ENCODE measurements around the gene RSRP1.
A peak's percentile ranks its signal among the peaks of the same experiment; 100 is the strongest.
"Not testable (repeated sequence)": the region's sequence is repeated elsewhere in the genome, so short reads cannot be mapped to it uniquely, and the experiment has no call there.

Gene RSRP1

DNA sequence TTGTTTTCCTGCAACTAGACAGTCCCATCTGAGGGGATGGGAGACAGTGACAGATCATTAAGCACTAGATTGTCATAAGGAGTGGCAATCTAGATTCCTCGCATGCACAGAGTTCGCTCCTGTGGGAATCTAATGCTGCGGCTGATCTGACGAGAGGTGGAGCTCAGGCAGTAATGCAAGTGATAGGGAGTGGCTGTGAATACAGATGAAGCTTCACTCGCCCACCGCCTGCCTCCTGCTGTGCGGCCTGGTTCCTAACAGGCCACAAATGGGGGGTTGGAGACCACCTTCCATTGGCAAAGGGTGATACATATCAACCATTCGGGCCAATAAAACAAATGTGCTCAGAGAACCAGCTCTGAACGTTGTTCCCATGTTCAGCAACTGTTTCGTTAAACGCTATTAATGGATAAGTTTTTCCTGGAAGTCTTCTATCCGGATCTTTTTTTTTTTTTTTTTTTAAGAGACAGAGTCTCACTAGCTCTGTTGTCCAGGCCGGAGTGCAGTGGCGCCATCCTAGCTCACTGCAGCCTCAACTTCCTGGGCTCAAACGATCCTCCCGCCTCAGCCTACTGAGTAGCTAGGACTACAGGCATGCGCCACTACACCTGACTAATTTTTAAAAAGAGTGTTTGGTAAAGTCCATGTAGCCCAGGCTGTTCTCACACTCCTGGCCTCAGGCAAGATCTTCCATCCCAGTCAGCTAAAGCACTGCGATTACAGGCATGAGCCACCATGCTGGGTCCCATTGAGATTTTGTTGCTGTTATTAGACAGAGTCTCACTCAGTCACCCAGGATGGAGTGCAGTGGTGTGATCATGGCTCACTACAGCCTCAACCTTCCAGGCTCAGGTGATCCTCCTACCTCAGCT lies 8.7 kb upstream of the RSRP1 start:
- FAIRE-seq = no peak

DNA sequence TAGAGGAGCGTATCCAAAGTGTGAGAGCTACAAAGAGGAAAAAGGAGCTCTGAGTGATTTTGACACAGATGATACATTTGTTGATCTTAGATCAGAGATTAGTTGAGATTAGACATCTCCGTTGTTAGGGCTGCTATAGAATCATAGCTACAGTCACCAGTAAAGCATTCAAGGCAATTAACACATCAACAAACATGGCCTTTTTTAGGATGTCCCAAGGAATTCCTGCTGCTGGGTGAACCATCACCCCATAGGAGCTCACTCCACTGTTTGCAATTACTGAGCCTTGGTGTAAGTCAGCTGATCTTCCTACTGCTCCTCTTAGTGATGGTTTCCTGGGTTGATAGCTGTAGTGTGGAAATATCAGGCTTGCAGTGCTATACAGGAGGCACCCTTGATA lies 6.7 kb upstream of the RSRP1 start:
- FAIRE-seq = no peak

DNA sequence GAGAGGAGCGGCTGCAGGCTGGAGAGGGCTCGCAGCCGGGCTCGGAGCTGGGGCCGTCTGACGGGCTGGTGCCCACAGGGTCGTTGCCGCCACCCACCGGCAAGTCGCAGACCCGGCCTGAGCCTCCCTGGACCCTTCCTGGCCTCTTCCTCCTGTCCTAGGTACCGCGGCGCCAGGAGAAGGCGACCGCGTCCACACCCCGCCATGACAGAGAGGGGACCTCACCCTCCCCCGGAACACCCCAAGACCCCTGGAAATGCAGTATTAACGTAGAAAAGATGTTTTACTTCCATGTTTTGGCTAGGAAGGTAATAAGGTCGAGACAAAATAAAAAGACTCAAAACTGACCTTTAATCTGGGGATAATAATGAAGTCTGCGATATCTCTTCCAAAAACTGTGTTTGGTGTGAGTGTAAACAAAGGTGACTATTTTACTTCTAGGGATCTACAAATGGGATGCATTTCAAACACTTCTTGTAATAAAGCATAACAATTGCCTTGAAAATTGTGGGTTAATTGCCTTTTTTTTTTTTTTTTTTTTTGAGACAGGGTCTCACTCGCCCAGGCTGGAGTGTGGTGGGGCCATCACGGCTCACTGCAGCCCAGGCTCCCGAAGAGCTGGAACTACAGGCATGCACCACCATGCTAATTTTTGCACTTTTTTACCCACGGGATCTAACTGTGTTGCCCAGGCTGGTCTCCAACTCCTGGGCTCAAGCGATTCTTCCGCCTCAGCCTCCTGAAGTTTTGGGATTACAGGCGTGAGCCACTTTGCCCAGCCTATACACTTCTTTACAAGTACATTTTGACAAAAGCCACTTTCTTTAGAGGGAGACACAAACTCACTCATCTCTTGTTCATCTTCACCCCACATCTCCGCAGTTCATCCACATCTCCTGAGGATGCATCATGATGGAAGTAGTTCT lies 838 bp upstream of the RSRP1 start:
- FAIRE-seq = no peak

DNA sequence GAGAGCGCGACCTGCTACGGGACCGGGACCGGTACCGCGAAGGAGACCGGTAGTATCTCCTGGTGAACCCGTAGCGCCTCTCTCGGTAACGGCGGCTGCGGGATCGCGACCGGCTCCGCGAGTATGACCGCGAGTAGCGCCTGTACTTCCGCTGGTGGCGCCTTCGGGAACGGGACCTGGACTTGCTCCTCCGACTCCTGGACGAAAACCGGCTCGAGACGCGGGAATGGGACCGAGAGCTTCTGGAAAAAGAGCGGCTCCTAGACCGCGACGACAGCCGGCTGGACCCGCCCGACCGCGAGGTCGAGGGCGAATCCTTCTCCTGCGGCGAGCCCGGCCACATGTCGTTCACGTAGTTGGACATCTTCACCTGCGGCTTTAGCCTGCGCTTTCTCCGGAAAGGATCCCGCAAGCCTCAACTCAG lies 642 bp downstream of the RSRP1 start:
- no peak for FAIRE-seq

DNA sequence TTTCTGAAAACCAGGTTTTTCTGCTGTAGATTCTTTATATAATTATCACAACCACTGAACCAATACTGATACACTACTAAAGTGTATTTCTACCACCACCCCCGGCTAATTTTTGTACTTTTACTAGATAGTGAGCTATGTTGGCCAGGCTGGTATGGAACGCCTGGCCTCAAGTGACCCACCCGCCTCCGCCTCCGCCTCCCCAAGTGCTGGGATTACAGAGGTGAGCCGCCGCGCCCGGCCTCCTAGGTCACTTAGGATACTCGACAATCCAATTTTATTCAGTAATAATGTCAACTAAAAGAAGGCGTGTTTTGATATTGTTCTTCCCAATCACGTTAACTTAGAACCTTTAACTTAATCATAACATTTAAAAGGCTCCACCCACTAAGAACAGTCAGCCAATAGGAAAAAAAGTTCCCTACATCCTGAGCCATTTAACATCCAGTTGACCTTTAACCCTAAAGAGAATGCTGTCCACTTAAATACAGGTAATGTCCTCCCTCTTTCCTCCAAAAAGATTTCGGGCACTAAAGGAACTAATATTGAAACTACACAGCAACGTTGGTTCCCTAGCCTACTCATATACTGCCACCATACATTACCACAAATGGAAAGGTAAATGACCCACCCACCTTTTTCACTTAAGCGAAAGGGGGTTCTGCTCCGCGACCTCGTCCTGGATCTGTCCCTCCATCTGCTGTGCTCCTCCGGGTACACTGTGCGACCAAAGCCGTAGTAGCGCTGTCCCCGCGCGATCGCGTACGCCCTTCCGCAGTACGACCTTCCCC lies 1.2 kb downstream of the RSRP1 start:
- no peak for FAIRE-seq

DNA sequence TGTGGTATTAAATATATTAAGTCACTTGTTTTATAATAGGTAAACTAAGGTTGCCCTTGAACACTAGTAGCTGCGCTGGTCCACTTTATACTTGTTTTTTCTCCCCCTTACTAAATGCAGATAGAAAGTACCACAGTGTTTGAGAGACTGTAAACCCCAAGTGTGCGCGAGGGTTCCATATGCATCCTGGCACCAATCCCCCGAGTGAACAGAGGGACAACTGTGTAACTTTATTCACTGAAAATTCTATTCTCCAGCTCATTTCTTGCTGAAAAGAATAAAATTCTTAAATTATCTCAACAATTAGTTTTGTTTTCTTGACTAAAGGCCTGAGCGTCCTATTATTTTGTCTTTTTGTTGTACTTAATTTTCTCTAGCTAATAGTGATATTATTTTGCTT lies 1.9 kb downstream of the RSRP1 start:
- no peak for FAIRE-seq

DNA sequence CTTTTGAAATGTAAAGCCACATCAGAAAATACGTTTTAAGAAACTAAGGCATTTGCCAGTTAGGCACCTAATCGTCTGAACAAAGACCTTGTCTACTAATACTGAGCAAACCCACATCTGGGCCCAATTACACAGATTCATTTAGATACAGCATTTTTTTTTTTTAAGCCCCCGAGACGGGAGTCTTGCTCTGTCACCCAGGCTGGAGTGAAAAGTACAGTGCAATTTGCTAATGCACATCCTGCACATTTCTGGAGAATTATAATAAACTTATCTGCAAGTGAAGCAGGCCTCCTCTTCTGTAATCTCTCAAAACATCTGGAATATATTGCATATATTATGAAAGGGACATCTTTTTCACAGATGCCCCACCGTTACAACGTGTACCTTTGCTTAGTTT lies 3.3 kb downstream of the RSRP1 start:
- FAIRE-seq = no peak

DNA sequence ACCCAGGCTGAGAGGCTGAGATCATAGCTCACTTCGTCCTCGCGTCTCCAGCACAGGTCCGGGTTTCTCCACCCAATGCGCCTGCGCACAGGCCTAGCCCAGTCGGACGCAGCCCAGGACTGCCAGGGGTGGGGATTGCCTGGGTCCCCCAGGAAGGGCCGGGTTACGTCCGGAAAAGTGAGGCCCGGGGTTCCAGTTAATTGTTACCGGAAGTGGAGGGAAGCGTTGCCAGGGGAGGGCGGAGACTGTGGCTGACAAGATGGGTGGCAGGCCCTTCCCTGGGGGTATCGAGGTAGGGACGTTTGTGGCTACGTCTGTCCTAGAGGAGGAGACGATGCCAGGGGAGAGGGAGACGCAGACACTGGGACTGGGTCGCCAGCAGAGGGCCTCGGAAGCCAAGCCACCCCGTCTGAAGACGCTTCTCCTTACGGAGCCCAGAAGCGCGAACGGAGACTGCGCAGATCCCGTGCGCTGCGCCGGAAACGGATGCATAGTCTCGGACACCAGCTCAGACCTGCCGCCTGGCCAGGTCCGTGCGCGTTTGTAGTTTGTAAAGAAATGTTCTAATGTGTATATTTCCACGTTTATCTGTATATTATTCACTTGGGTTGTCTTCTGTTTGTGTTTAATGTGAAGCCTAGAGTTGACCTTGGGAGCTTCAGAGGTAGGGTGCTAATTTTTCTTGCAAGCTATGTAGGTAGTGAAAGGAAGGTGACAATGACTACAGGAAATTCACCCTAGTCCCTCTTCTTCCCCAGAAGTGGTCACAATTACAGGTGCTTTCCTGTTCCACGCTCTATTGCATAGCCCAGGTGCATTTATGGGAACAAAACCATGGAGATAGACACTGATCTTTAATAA lies 7.3 kb downstream of the RSRP1 start:
- FAIRE-seq = no peak

DNA sequence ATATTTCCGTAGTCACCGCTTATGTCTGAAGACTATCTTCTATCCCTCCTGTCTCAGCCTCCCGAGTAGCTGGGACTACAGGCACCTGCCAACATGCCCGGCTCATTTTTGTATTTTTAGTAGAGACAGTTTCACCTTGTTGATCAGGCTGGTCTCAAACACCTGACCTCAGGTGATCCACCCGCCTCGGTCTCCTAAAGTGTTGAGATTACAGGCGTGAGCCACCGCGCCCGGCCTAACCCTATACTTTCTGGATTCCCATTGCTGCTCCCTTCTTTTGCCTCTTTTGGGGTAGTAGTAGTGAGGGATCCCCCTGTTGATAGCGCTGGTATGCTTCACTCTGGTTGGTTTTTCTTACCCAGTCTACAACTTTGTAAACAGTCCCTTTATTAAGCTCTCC lies 9.2 kb downstream of the RSRP1 start:
- FAIRE-seq = no peak

DNA sequence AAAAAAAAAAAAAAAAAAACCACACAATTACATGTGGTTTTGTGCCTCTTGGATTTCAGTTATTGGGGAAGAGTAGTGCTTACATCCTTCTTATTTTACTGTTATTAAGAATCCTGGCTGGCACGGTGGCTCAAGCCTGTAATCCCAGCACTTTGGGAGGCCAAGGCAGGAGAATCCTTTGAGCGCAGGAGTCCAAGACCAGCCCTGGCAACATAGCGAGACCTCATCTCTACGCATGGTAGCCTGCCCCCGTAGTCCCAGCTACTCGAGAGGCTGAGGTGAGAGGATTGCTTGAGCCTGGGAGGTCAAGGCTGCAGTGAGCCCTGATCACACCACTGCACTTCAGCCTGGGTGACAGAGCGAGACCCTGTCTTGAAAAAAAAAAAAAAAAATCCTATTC lies 11.0 kb downstream of the RSRP1 start:
- not testable (repeated sequence) for FAIRE-seq

DNA sequence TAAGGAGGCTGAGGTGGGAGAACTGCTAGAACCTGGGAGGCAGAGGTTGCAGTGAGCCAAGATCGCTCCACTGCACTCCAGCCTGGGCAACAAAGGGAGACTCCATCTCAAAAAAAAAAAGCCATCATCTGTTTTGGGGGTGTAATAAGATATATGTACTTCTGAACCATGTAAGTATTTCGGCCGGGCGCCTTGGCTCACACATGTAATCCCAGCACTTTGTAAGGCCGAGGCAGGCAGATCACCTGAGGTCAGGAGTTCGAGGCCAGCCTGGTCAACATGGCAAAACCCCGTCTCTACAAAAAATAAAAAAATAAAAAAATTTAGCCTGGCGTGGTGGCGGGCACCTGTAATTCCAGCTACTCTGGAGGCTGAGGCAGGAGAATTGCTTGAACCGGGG lies 11.8 kb downstream of the RSRP1 start:
- not testable (repeated sequence) for FAIRE-seq

DNA sequence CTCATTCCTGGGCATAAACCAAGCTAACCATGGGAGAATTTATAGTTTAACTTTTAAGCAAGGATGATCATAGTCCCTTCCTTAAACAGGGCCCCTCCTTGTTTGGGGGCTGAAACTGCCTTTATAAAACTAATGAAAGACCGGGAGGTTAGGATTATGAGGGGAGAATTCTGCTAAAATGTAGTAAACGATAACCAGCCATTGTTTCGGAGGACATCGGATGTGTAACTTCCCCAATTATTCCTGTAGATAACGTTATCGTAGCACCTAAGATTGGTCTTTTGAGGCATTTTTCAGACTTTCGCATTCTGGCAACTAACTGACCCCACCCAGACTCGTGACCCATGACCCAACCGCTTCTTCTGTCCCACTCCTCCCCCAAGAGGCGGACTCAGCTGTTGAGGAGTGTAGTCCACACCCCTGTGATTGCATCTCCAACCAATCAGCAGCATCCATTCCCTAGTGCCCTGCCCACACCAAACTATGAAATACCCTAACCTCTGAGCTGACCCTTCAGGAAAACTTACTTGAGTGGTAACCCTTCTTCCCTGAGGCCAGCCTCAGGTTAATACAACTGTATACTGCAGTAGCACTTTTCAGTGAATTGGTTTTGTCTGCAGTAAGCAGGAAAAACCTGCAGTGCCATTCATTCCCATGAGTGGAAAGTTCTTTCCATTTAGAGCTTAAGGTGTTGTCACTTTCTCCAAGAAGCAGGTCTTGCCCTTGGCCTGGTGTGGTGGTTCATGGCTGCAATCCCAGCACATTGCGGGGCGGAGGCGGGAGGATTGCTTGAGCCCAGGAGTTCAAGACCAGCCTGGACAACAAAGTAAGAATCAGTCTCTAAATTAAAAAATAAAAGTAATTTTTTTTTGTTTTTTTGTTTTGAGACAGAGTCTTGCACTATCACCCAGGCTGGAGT lies 14.1 kb downstream of the RSRP1 start:
- no peak for FAIRE-seq

DNA sequence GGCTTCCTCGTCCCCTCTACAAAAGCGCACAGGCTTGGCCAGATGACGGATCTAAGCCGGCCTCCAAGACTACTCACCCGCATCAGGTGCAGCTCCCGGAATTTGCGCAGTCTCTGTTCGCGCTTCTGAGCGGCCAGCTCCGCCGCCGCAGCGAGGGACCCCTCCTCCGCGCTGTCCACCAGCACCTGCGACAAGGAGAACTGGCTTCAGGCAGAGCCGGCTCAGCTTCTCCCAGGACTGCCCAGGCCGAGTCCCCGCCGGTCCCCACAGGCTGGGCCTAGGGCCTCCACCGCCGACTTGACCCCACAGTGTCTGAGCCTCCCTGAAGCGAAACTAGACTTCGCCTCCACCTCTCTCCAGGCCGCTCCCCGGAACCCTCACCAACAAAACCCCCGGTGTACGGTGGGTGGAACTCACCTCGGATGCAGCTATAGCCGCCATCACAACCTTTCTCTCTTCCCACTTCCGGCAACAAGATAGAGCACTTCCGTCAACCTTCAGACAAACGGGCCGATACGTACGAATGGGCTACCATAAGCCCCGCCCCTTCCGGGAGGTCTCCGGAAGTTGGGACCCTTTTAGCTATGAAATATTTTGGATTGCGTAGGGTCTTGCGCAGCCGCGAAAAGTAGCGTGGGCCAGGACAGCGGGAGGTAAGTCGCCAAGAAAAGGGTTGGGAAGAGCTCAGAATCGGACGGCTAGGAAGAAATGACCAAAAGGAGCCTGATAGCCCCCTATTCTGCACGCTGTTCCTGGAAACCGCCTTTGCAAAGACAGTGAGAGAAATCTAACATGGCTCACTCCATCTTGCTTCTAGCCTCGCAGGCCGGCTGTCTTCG lies 15.0 kb downstream of the RSRP1 start, which contains the start of gene SYF2:
TSS of gene SYF2 (minus strand) at position 476 of the 839 bp plus-strand sequence. CDS start at position 441, 35 bp downstream.
- FAIRE-seq = peak; percentile 88

DNA sequence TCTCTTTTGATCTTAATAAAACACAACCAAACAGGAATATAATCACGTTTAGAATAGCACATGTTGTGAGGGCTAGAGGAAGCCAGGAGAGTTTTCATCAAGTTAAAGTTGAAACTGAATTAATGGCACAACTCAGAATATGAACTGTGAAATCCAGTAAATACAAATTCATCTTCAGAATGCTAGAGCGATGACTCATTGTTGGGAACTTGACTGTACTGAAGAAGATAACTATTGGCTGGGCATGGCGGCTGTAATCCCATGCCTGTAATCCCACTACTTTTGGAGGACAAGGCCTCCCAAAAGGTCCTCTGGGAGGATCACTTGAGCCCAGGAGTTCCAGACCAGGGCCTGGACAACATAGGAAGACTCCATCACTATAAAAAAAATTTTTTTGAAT lies 23.8 kb downstream of the RSRP1 start:
- FAIRE-seq = no peak

DNA sequence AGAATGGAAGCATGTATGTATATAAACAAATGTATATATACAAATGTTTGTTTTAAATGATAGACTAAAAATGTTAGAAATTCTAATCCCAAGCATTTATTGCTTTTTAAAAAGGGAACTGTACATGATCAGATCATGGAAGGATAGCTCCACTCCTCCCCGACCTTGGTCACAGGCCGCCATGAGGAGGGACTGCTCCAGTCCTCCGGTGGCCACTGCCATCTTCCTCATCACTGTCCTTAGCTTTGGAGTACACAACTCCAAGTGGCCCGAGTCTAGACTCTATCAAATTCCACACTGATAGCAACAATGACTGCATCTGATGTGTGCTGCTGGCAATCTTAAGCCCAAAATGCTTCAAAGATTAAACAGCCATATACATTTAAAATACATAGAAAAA lies 24.6 kb downstream of the RSRP1 start:
- no peak for FAIRE-seq

DNA sequence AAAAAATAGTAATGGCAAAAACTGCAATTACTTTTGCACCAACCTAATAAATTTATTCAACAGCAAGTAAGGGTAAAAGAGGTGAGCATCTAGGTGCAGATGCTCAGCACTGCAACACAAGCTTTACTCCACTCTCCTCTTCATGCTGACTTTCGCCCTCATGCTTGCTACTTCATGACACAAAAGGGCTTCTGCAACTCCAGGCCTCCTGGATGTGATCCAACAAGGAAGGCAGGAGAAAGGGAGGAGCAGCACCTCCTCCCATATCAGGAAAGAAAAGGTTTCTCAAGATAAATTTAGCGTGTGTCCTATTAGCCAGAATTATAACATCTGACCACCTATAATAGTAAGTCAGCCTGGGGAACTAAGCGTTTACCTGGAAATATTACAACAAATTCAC lies 26.6 kb downstream of the RSRP1 start:
- no peak for FAIRE-seq

DNA sequence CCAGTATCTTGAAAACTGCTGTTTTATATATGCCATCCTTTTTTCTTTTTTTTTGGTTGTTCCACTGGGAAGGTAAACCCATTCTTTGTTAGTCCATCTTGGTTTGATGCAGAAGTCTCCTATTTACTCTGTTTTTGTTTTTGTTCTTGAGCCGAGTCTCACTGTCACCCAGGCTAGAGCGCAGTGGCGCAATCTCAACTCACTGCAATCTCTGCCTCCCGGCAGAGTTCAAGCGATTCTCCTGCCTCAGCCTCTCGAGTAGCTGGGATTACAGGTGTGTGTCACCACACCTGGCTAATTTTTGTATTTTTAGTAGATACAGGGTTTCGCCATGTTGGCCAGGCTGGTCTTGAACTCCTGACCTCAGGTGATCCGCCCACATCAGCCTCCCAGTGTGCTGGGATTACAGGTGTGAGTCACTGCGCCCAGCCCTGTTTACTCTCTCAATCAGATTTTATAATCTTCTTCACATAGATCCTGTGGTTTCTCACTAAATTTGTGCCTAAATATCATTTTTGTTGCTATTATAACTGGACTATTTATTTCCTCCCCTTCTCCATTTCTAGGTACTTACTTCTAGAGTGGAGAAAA lies 27.5 kb downstream of the RSRP1 start:
- no peak for FAIRE-seq

DNA sequence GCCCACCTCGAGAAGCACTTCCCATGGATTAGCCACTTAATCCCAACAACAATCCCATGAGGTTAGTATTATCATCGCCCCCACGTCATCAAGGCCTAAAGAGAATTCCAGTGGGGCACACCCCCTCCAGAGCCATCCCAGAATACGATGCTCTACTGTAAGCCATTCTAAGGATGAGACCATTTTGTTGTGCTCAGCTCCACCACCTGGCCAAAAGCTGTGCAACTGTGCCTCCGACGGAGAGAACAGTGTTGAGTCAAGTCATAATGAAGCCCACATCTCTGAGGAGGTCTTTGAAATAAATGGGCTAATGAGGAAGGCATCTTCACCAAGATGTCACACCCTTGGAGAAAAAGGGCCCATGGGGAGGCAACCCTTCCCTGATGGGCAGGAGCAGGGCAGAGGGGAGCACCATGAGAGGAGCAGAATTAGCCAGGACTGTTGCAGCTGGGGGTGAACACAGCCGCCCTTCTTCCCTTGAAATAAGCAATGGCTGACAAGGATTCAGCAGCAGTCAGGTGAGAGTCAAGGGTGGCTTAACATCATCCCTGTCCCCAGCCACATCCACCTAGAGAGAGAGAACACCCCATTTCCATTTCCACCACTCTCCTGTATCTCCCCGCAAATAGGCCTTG lies 29.5 kb downstream of the RSRP1 start:
- FAIRE-seq = no peak

DNA sequence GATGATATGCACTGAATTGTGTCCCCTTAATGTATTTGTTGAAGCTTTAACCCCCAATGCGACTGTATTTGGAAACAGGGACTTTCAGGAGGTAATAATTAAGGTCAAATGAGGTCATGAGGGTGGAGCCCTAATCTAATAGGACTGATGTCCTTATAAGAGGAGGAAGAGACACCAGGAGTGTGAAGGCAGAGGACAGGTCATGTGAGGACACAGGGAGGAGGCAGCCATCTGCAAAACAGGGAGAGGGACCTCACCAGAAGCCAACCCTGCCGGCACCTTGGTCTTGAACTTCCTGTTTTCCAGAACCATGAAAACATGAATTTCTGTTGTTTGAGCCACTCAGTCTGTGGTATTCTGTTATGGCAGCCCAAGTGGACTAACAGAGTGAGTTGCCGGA lies 30.2 kb downstream of the RSRP1 start:
- no peak for FAIRE-seq
